Lower leg skin (tissue), 3 donors: ENCODE measurements around the gene NMNAT2.

Experiments
- CTCF ChIP-seq, 3 donors: fragments of 450-650 bp; IDR thresholded peaks; one replicate each; pipeline ENCODE4 v1.5.1; 2016; ENCODE audit warnings: antibody characterized with exemption in 3 of 3, mild to moderate bottlenecking in 3 of 3, moderate library complexity in 2 of 3
- POLR2A ChIP-seq, 2 donors: fragments of 450-650 bp; IDR thresholded peaks; one replicate each; pipeline ENCODE4 v1.6.1; 2016 to 2017; ENCODE audit warnings: antibody characterized with exemption in 2 of 2, mild to moderate bottlenecking in 1 of 2, moderate library complexity in 1 of 2

DNA sequence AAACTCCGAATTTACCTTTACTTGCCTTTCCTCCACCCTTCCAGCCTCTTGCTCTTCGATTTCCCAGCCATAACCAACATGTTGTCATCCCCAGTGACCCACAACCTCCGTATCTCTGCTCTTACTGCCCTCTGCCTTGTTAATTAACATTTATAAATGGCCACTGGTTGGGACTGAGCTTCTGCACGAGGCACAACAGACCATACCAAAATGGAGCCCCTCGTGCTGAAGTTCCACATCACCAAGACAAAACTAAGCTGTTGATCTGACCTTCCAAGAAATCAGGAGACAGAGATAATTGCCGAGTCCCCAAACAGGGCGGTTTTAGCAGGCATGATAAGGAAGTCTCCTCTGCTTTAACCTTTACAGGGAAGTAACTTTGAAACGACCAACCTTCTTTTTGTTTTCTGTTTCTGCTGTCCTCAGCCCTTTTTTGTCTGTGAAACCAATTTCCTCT lies 71.9 kb downstream of the NMNAT2 start:
- TF ChIP-seq CTCF (IDR thresholded peaks at IDR 0.05), result no peak
- no peak for TF ChIP-seq POLR2A (IDR thresholded peaks at IDR 0.05)
